Measurements from ENCODE around the gene NTM.

GRCh38 chr11:131488238-131488637 lies 117.8 kb downstream of the NTM start:
- no peak for TF ChIP-seq RAD21 (IDR thresholded peaks at IDR 0.05; ENCODE audit: low read depth)
- no peak for TF ChIP-seq CTCF (IDR thresholded peaks at IDR 0.05 in 2 of 3, conservative IDR thresholded peaks at IDR 0.05 in 1 of 3; ENCODE audit: borderline replicate concordance in 1 of 3, insufficient read depth in 1 of 3, low read depth in 2 of 3, low read length in 2 of 3)
- TF ChIP-seq TCF7L2 (IDR thresholded peaks at IDR 0.05; ENCODE audit: borderline replicate concordance, extremely low read depth, insufficient read depth, insufficient read length): no peak
- no peak for TF ChIP-seq SRF (IDR thresholded peaks at IDR 0.05; ENCODE audit: low read depth)
- no peak for TF ChIP-seq EZH2 (IDR thresholded peaks at IDR 0.05)
- no peak for TF ChIP-seq REST (IDR thresholded peaks at IDR 0.05; ENCODE audit: low read depth)
- TF ChIP-seq YY1 (IDR thresholded peaks at IDR 0.05; ENCODE audit: extremely low read depth, insufficient replicate concordance, low read depth, low read length): no peak
- TF ChIP-seq POLR2A (IDR thresholded peaks at IDR 0.05; ENCODE audit: borderline replicate concordance, extremely low read depth, insufficient read depth, insufficient read length): no peak
- no peak for TF ChIP-seq ATF3 (IDR thresholded peaks at IDR 0.05)
- TF ChIP-seq EZH2phosphoT487 (IDR thresholded peaks at IDR 0.05; ENCODE audit: borderline replicate concordance): no peak

Measured in HCT116 (cell line).